Stimulated activated CD4-positive, alpha-beta T cell treated with anti-CD3 and anti-CD28 coated beads, Interleukin-12 subunit alpha, Interleukin-12 subunit beta, amount 100 ng/mL, for 4 hours (primary cell): ENCODE measurements around the gene HNMT.
"Not testable (repeated sequence)": the region's sequence is repeated elsewhere in the genome, so short reads cannot be mapped to it uniquely, and the experiment has no call there.

Experiments used
- DNase-seq: peaks from one replicate; pipeline ENCODE4 v3.0.0-alpha.2; 2020

The HNMT gene

GRCh38 chr2:137947032-137947727 lies 17.1 kb upstream of the HNMT start:
- no peak for DNase-seq

DNA sequence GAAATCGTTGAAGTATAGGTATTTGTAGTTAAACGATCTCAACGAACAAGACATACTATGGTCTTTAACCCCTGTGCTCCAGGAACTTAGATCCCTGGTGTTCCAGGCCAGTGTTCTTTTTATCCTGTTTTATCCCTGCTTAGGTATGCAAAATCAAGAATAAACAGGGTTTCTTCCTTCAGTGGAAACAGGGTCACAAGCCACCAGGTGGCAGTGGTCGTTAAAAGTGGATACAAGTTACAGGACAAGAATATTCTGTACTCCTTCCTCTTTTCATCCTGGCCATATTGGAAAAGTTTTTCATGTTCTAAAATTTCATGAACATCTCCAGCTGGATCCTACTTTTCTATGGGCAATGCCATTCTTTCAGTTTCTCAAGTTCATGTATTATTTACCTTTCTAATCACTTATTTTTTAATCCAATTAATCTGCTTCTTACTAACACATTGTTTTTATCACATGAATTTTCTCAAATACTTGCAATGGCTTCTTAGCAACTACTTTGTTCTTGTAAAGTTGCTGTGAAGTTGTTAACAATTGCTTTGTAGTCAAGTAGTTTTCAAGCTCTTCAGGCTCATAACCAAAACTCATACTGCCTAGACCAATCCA lies 16.4 kb upstream of the HNMT start:
- DNase-seq: peak; percentile 25

DNA sequence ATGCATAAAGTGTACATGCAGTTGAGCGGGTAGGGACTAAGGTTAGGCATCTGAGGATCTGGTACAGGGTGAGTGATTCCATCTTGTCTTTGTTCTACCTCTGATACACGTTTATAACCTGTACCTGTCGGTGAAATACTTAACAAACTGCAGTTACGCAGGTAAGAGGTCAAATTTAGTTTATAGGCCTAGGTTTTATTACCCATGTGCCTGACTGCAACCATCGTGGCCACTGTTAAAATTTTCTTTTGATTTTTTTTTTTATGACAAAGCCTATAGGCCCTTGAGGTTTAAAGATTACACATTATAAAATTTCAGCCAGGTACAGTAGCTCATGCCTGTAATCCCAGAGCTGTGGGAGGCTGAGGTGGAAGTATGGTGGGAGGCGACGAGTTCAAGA lies 15.4 kb upstream of the HNMT start:
- no peak for DNase-seq

DNA sequence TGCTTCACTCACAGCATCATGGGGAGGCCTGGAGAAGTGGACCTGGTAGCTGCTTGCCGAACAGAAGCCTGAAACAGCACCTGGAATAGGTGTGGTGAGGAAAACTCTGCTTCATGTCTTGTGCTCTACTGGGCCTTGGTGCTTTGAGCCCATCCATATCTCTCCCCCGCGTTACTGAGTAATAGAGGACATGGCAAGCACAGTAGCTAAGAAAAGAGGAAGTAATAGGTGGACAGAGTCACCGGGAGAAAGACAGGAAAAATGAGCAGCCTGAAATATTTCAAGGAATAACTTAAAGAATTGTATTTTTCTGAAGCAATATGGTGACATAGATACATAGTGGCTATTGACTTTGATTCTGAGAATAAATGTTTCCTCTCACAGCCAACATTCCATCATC lies 14.0 kb upstream of the HNMT start:
- DNase-seq: no peak

GRCh38 chr2:137951586-137951985 lies 12.7 kb upstream of the HNMT start:
- DNase-seq: no peak

DNA sequence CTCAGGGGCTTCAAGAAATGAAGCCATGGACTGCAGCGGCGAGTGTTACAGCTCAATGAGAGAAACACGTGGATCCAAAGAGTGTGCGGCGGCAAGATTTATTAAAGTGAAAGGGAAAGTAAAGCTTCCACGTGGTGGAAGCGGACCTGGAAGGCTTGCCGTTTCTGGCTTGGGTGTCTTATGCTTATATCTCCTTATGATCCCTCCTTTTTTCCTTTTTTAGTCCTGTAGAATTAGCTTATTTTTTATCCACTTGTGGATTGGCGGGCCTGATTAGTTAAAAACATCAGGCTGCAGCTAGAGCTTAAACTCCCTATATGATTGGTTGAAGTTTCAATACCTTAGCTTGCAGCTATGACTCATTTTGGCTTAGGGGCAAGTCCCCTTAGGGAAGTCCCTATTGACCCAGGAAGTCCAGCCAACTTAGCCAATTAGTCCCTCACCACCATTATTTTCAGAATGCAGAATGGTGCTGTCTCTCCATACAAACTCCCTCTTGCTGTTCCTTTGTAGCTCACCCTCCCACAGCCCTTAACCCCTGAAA lies 11.6 kb upstream of the HNMT start:
- DNase-seq: no peak

DNA sequence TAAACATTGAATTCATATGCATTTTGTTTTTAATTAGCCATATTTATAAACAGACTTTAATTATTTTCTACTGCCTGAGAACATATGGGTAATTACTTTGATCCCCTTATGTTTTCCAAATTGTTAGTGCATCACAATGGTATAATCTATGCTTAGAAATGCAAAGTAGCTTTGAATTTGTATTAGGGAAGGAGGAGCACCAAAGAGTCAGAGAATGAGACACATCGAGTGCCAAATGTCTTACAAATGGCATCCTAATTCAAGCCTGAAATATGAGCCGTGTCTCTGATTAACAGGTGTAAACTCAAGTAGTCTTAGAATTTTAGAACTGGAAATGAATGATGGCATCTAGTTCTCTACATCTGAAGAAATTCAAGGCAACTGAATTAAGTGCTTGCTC lies 8.7 kb upstream of the HNMT start:
- no peak for DNase-seq

DNA sequence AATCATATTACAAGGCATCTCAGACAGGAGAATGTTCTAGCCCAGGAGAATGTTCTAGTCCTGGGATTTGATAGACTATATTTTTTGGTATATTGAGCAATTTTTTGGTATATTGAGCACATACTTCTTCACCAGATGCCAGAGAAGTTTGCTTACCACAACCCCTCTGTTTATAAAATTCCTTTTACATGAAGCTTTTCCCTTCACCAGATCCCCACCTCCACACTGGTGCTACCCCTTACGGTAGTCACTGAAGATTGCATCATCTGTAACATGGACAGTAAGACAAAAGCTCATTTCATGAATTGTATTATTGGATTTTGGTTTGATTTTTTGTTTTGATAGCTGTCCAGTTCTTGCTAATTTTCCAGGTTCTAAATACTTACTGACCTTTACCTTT lies 7.2 kb upstream of the HNMT start:
- no peak for DNase-seq

DNA sequence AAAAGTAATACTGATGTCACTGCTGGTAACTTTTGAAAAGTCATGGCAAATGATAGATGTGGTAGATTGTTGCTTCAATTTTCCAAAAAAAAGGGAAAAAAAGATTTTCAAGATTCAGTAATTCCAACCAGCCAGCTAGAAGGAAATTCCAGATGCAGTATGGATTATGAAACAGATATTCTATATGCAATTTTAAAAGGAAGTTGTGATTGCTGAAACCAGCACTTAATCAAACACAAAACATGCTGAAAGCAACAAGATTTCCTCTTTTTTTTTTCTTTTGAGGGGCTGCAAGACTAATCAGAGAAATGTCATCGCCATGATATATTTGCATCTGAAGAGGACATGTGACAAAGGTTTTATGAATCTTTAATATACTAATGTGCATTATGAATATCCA lies 5.1 kb upstream of the HNMT start:
- DNase-seq: no peak

DNA sequence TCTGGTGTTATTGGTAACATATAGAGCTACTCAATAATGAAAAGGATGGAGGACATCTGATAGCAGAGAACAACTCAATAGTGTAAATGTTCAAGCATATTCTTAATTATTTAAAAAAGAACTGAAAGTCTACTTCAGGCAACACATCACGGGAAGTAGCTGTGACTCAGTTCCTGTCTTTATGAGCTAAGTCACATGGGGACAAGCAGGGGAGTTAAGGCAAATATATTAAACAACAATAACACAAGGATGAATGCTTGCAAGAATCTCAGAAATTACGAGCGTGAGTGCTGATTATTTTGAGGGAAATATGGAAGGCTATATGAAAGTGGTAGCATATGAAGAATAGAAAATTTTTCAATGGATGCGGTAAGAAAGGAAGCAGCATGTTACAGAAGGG lies 4.0 kb upstream of the HNMT start:
- no peak for DNase-seq

DNA sequence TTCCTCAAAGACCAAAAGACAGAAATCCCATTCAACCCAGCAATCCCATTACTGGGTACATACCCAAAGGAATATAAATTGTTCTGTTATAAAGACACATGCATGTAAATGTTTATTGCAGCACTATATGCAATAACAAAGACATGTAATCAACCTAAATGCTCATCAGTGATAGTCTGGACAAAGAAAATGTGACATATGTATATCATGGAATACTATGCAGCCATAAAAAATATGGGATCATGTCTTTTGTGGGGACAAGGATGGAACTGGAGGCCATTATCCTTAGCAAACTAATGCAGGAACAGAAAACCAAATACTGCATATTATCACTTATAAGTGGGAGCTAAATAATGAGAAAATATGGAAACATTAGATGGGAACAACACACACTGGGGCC lies 2.7 kb upstream of the HNMT start:
- DNase-seq: no peak

DNA sequence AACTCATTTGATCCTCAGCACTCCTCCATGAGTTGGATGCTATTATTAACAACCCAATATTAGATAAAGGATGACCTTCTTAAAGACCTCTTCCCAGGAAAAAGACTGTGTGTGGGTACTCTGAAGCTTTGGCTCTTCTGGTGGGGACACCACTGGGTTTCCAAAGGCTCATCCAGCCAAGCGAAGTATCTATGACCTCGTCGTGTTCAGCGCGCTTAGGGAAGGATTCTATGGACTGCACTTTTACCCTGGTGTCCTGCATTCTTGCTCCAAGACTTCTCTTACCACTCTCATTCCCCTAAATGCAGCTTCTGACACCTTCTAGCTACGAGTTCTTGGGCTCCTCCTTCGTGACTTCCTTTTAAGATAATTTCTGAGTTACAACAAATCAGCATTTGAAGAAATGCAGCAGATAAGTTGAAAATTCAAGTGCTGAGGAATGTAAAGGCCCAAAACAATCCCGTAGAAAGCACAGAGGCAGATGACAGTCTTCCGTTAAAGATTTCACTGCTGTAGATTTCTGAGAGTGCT lies 673 bp upstream of the HNMT start:
- no peak for DNase-seq

- no peak for DNase-seq
Observed at GRCh38 chr2:137964859-137965459, 686 bp downstream of the HNMT start.

DNA sequence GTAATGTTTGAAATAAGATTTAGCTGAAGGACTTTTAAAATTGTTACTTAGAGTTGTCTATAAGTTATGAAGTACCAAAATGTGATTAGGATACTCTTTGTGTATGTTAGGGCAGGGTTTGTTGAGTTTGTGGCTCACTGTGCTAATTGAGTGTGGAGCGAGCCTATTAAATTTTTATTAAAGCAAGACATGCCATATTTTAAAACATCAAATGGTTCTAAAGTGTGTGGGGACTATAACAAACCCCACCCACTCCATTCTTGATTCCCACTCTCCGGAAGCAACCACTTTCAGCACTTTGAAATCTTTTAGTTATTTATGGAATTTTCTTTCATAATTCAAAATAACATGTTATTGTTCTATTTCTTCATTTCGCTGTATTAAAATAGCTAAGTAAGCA lies 1.8 kb downstream of the HNMT start:
- no peak for DNase-seq

DNA sequence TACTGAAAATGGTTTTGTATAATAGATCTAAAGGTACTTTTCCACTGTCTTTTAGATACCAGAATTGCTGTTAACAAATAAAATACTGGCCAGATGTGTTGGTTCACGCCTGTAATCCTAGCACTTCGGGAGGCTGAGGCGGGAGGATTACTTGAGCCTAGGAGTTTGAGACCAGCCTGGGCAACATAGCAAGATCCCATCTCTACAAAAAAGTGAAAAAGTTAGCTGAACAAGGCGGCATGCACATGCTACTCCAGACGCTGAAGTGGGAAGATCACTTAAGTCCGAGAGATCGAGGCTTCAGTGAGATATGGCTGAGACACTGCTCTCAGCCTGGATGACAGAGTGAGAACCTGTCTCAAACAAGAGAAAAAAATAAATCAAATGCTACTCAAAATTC lies 2.8 kb downstream of the HNMT start:
- DNase-seq: no peak

DNA sequence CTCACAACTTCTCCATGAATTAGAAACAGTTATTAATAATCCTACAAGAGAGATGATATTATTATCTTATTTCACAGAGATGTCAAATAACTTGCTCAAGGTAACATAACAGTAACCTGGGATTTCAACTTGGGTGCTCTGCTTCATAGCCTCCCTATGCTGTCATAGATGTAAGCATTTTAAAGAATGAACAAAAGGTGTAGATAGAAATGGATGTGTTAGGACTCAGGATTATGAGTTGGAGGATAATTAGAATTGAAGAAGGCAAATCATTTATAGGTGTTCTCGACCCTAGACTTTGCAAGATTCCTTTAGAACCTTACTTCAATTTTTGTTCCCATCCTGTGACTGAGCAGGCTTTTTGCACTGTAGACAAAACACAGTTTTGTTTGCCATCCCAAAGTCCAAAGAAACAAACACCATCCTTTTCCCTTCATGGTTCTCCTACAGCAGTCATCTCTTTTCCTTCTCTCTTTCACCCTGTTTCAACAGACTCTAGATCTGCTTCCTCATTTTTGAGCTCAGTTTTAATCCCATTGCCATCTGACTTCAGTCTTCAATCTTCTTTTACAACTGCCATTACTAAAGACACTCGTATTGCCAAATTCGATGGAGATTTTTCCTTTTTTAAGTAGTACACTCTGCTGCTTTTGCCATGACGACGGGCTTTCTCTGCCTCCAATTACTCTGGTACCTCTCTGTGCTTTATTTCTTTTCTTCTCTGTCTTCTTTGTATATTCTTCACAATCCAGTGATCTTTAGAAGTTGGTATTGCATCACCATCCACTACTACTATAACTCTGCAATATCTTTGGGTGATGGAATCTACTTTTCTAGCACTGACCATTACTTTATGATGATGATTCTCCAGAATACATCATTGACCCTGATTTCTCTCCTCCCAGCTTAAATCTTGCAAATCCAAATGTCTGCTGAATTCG lies 4.5 kb downstream of the HNMT start:
- DNase-seq: no peak

GRCh38 chr2:137969418-137969765 lies 5.1 kb downstream of the HNMT start:
- no peak for DNase-seq

- DNase-seq: no peak
Observed at GRCh38 chr2:137969876-137970275, 5.6 kb downstream of the HNMT start.

DNA sequence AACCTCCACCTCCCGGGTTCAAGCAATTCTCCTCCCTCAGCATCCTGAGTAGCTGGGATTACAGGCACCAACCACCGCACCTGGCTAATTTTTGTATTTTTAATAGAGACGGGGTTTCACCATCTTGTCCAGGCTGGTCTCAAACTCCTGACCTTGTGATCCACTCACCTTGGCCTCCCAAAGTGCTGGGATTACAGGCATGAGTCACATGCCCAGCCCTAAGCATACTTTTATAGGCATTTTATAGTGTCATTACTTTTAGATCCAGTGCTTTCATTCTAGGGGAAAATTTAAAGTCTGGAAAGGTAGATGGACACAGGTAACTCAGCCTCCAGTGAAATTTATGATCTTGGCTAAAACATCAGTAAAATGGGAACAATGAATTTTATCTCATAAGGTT lies 7.0 kb downstream of the HNMT start:
- DNase-seq: not testable (repeated sequence)

DNA sequence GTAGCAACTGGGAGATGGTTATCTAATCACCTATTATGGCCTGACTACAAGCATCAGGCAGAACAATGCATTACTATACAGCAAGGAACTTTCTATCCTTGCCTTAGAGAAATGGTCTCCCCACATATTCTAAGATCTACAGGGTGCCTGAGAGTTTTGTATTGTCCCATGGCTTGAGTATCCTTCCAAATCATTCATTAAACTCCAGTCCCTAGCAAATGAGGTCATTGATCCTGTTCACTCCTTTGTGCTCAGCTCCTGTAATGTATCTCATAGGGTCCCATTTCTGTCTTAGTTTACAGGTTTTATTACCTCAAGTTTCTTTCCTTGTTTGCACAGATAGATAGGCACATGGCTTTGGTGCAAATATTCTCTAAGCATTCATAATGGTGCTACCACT lies 9.0 kb downstream of the HNMT start:
- no peak for DNase-seq

DNA sequence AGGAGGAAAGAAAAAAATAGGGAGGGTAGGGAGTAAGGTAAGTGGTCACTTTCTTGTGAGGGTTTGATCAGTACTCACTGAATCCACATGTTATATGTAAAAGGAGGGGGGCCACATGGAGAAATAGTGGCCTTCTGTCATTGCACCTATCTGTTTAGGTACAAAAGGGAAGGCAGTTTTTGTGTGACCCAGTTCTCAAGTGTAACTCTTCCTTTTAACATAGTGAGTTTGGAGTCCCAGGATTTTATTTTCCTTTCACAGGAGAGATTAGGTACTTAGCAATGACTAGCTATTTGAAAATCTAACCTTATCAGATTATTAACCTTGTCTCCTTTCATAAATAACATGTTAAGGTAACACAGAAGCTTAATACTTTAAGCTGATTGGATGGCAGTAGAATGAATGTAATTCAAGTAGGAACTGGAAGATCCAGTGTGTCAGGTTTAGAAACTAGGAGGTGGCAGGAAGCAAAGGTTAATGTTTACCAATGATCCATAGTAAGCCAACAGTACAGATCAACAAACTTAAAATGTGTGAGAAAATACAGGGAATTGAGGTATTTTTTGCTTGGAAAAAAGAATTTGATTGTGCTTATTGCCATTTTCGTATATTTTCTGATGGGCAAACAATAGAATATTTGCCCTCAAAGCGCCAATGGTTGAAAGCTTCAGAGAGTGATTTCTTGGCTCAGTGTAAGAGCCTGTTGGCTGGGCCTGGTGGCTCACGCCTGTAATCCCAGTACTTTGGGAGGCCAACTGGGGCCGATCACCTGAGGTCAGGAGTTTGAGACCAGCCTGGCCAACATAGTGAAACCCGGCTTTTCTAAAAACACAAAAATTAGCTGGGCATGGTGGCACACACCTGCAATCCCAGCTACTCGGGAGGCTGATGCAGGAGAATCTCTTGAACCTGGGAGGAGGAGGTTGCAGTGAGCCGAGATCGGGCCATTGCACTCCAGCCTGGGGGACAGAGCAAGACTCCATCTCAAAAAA lies 11.3 kb downstream of the HNMT start:
- no peak for DNase-seq

GRCh38 chr2:137976274-137976673 lies 12.0 kb downstream of the HNMT start:
- DNase-seq: no peak
